ENCODE measurements around the gene ATF3. TPM values are rescaled to one million over a fixed set of nuclear protein-coding genes. Genes with fewer than 3 reads are reported as not detected.

The ATF3 gene
- total RNA-seq, 1 experiment from 2014 or later, result 1.1 TPM

- DNase-seq (ENCODE audit: low read depth), result no peak
Measured at GRCh38 chr1:212607913-212608391, 609 bp upstream of the ATF3 start.

DNA sequence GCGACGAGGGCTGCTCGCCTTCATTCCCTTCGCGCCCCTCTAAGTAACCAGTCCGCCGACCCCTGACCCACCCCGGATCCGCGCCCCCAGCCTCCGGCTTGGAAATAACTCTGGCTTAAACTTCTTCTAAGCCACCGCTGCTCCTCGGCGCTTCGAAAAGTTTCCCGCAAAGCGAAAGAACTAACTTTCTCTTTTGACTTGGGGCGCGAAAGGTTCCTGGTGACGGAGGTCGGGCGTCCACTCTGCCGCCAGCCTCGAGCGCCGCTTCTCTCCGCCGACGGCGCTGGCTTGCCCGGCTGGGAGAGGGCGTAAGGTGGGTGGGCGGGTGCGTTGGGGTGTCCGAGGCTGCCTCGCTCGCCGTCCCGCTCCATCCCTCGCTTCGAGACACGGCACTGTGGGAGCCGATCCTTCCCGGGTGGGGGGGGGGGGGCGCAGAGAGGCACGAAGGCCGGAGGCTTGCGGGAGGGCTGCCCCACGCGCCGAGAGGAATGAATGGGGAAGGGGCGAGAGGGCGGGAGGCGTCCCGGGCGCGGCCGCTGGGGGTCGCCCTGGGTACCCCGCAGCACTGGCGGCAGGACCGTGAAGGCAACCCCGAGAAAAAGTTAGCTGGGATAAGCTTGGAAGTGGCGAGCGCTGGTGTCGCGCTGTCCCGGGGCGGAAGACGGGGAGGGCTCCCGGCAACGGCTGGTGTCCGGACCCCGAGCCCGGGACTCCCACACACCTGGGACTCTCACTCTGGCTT, 569 bp downstream of the ATF3 start:
- DNase-seq (ENCODE audit: low read depth), result peak; percentile 38

DNA sequence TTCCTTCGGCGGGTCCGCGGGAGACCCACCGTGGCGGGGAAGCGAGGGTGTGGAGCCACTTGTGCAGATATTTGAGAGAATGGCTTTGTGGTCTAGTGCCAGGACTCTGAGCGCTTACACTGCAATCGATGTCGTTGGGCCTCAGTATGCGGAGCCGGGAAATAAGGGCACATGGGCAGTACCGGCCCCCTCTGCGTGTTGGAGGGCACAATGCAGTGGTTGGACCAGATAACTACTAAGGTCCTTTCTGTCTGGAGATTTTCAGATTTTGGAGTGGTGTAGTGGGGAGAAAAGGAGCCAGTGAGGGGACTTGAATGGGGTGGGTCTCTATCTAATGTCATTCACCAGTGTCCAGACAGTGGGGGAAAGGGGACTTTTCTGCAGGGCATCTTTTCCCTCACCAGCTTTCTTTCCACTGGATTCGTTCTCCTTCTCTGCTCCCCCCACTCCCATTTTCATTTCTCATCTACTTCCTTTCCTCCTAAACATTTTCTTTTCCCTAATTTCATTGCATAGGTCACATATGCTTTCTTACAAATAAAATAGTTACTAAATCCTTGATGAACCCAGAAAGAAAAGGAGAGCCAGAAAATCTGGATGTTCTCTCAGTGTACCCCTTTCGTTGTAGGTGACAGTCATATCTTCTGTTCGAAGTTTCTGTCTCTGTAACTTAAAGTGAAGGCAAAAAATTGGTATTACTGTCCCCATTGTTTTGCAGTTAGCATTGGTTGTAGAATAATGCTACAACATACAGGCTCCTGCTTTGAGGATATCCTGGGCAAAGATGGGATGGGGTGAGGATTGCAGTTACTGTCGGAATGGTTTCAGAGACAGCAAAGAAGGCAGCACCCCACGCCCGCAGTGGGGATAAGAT, 1.4 kb downstream of the ATF3 start:
- DNase-seq (ENCODE audit: low read depth), result no peak

- DNase-seq (ENCODE audit: low read depth), result no peak
Measured at GRCh38 chr1:212610575-212610967, 2.0 kb downstream of the ATF3 start.

DNA sequence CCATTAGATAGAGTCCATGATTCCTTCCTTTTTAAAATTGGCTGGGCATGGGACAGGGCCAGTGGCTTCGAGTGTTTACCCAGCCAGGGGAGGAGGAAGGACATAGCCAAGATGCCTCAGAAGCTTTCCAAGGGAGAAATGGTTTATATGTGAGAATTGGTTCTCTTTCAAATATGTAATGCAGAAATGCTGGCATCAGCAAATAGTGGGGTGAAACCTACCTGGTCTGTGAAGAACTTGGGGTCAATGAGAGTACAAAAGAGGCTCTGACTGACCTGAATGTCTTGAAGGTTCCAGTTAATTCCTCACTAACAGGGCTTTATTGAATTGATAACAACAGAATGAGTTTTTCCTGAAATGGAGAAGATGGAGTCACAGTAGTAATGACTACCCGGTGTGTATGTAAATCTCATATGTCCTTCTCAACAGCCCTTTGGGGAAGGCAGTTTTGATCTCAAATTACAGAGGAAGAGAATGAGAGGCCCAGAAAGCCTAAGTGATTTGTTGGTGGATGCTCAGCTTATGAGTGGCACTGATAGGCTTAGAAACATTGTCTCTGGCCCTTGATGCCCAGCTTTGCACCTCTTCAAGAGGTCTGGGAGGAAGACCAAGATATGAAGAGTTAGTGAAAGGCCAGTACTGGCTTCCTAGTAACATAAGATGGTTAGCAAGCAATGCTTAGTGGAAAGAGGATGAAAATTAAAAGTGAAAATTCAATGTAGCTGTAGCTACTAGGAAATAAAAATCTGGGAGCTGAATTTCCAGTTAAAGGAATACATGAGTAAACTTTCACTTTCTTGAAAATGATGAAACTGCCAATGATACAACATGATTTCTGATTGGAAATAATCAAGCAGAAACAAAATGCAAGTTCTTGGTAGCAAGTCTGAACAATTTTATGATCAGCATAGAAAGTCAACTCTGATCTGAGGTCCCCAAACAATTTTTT, 2.7 kb downstream of the ATF3 start:
- DNase-seq (ENCODE audit: low read depth), result no peak

DNA sequence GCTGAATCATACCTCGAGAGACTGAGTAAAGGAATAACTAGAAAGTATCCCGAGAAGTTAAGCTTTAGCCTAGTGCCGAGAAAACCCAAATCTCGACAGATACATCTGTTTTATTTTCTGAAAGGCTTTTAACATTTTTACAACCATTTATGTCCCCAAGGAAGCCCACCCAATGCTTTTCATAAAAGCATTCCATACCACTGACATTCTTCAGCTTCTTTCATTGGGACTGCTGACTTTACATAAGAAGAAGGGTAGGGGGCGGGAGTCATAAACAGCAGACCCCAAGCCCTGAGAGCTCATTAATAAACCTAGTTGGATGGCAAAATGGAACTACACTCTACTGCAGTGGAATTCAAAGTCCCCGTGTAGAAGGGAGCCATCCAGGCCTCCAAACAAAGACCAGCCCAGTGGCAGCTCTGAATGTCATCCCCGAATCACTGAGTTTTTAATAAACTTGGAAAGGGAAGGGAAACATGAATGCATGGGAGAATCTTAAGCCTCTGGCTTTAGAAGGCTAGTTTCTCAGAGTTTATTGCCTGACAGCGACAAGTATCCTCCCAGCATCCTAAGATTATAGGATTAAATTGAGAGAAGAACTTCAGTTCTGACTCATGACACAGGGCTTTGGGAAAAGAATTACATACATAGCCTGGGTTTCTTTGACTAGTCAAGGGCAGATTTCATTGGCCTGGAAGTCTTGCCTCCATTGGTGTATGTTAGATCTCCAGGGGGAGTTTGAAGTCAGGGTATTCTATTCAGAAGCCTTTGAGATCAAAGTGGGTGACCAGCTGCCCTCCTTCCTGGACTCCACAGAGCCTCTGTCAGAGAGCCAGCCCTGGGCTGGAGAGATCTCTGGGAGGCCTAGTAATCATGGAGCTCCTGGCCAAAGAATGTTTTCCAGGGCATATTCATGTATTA, 3.7 kb downstream of the ATF3 start:
- DNase-seq (ENCODE audit: low read depth), result no peak

DNA sequence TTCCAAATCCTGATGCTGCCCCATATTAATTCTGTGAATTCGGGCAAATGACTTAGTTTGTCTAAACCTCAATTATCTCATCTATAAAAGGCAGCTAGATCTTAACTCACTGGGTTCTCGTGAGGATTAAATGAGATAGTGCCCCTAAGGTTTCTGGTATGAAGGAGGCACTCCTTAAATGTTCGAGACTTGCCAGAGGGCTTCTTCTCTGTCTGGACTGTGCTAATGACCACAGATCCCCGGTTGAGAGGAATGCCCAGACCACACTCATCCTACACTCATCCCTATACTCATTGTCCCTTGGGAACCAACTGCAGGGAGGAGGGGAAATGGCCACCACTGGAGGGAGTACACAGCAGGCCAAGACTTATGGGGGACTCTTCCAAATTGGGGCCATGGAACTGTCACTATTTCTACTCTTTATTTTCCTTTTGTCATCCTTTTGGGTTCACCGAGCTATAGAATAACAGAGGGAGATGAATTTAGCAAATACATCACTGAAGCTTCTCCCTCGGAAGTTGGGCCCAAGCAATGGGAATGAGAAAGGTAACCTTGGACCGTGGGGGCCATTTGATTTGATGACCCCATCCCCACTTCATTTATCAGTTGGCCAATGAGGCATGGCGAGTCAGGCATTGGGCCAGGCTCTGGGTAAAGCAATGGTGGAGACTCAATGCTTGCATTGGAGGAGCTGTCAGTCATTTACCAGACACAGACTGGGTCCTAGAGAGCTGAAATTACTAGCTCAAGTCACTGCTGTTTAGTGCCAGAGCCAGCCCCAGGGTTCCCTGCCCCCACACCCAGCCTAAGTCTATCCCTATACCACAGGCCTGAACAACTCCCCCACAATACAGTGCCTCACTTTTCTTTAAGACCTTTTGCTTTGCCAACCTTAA, 5.1 kb downstream of the ATF3 start:
- DNase-seq (ENCODE audit: low read depth), result peak; percentile 88

DNA sequence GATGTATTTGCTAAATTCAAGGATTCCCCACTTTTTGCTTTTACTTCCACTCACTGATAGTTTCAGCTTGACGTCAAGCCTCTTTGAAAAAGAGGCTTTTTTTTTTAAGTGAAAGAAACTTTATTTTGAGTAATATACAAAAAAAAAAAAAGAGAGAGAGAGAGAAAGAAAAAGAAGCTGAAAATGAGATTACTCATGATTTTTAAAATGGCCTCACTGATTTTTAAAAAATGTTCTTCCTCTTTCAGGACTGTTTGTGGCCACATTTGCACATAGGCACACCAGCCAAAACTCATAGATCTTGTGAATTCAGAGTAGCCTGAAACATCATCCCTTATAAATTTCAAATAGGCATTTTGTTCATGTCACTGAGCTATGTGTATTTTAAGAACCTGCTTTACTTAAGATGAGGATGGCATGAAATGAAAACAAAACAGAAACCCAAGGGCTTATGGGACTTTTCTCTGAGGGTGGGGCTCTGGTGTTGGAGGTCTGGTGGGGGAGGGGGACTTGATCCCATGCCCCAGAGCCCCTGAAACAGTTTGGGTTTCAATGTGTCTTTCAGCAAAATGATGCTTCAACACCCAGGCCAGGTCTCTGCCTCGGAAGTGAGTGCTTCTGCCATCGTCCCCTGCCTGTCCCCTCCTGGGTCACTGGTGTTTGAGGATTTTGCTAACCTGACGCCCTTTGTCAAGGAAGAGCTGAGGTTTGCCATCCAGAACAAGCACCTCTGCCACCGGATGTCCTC, 6.1 kb downstream of the ATF3 start:
- no peak for DNase-seq (ENCODE audit: low read depth)

GRCh38 chr1:212615201-212615470, 6.6 kb downstream of the ATF3 start:
- no peak for DNase-seq (ENCODE audit: low read depth)

DNA sequence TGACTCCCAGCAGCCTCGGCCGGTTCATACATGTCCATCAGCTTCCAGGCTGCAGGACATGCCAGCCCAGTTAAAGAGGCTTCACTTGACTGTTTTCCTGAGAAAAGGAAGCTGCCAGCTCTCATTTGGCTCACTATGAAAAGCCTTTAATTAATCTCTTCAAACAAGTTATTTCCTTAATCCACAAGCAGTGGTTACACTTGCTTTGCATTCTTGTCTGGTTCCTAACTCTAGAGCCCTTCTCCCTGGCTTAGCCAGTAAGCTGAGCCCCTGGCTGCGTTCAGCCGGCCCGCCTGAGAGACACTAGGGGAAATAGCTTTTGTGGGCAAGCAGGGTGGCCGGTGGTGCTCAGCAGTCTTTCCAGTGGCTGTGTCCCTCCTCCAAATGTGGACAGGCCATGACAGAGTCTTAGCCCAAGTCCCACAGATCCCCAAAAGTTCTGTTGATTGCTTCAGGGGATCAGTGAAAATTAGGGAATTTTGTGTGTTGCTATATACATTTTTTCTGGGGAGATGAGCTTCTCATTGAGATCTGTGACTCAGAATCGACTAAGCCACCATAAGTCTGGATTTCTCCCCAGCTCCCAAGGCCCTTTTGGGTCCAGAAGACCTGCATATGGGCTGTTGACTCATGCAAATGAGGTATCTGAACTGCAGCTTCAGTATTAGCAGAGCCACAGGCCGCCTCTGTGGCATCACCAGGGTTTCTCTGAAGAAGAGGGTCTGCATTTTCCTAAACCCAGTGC, 10.1 kb downstream of the ATF3 start:
- no peak for DNase-seq (ENCODE audit: low read depth)

DNA sequence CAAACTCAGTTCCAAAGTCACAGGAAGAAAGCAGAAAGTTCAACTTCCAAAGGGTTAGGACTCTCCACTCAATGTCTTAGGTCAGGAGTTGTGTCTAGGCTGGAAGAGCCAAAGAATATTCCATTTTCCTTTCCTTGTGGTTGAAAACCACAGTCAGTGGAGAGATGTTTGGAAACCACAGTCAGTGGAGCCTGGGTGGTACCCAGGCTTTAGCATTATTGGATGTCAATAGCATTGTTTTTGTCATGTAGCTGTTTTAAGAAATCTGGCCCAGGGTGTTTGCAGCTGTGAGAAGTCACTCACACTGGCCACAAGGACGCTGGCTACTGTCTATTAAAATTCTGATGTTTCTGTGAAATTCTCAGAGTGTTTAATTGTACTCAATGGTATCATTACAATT, 11.7 kb downstream of the ATF3 start:
- DNase-seq (ENCODE audit: low read depth), result peak; percentile 50

- no peak for DNase-seq (ENCODE audit: low read depth)
Measured at GRCh38 chr1:212621043-212621948, 12.7 kb downstream of the ATF3 start.

DNA sequence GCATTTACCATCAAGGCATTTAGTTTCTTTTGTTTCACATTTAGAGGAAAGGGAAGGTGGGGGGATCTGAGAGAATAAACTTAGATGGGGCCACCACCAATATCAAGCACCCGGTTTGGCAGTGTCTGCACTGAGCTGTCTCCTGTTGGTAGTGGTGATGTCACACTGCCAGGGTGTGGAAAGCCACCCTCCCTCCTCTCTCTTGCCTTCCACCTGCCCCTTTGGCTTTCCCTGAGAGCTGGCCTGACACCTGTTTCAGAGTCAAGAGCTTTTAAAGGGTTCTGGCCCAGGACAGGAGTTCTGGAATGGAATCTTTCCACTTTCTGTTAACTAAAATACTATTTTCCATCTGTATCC, 13.4 kb downstream of the ATF3 start:
- DNase-seq (ENCODE audit: low read depth), result no peak

GRCh38 chr1:212622467-212622866, 13.9 kb downstream of the ATF3 start:
- DNase-seq (ENCODE audit: low read depth), result no peak

GRCh38 chr1:212622906-212623305, 14.3 kb downstream of the ATF3 start:
- DNase-seq (ENCODE audit: low read depth), result no peak

DNA sequence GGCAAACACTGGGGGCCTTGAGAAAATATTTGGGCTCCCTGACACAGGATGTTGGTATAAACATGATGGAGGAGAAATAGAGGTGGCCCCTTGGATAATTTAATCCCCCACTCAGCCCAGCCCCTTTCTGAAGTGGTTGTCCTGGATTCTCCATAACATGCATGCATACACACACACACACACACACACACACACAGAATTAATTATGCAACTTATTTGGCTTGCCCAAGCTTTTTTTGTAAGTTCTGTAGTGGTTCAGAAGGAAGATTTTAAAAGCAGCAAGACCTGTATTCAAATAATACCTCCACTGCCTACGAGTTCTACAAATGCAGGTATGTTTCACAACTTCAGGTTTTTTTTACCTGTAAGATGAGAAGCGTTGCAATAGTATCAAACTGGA, 15.0 kb downstream of the ATF3 start:
- DNase-seq (ENCODE audit: low read depth), result no peak

DNA sequence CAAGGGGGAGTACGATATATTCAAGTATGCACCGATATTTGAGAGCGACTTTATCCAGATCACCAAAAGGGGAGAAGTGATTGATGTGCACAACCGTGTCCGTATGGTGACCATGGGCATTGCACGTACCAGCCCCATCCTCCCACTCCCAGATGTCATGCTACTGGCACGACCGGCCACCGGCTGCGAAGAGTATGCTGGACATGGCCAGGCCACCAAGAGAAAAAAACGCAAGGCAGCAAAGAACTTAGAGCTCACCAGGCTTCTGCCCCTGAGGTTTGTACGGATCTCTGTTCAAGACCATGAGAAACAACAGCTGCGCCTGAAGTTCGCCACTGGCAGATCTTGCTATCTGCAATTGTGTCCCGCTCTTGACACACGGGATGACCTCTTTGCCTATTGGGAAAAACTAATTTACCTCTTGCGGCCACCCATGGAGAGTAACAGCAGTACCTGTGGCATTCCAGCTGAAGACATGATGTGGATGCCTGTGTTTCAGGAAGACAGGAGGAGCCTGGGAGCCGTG, 16.5 kb downstream of the ATF3 start:
- DNase-seq (ENCODE audit: low read depth), result no peak
